Tibial artery (tissue), 4 donors: ENCODE measurements around the gene NBPF1.

Experiments
- DNase-seq, 2 donors: peaks; one replicate each; pipeline ENCODE4 v3.0.0-alpha.2; 2019
- H3K27ac ChIP-seq, 2 donors: fragments of 200-600 bp; sonication (generic) in 1 of 2; 1 replicate in 1 of 2; 2 replicates in 1 of 2; pipeline ENCODE4 v1.5.1; 2018 to 2019; ENCODE audit warnings: mild to moderate bottlenecking in 1 of 2
- H3K27me3 ChIP-seq, 2 donors: fragments of 200-600 bp; sonication (generic) in 1 of 2; one replicate each; pipeline versions ENCODE4 v1.5.1 to v1.6.0; 2016 to 2019
- H3K36me3 ChIP-seq, 3 donors: fragments of 200-600 bp; sonication (generic) in 2 of 3; one replicate each; pipeline ENCODE4 v1.5.1; 2016 to 2019; ENCODE audit warnings: mild to moderate bottlenecking in 2 of 3
- H3K4me1 ChIP-seq, 4 donors: fragments of 200-600 bp; sonication (generic) in 2 of 4; 1 replicate in 3 of 4; 2 replicates in 1 of 4; pipeline ENCODE4 v1.5.1; 2016 to 2019
- H3K4me3 ChIP-seq, 2 donors: fragments of 200-600 bp; sonication (generic) in 1 of 2; 1 replicate in 1 of 2; 2 replicates in 1 of 2; pipeline ENCODE4 v1.5.1; 2018 to 2019; ENCODE audit warnings: mild to moderate bottlenecking in 2 of 2
- H3K9me3 ChIP-seq, 3 donors: fragments of 200-600 bp; sonication (generic) in 1 of 3; one replicate each; pipeline ENCODE4 v1.5.1; 2016 to 2019
- CTCF ChIP-seq, 2 experiments: fragments of 200-600 bp in 1 of 2; fragments of 450-650 bp in 1 of 2; IDR thresholded peaks; one replicate each; pipeline ENCODE4 v1.5.1; 2017 to 2019; ENCODE audit warnings: antibody characterized with exemption in 2 of 2, mild to moderate bottlenecking in 1 of 2, moderate library complexity in 1 of 2
- intact Hi-C: fragments of 100-400 bp; cut with DNase I; formaldehyde crosslinking; loops from one replicate; pipeline ENCODE4 v1.15.0; 2023; ENCODE audit warnings: low total_unique reads

The NBPF1 gene

GRCh38 chr1:16618719-16619118 is 5.4 kb upstream of the NBPF1 start:
- Histone ChIP-seq H3K27ac (no peak overlapping the region), H3K36me3 (peaks cover 3 to 57% (median 32%) of the 10 kb centered on the region in 3 donors), H3K4me3 (no peak overlapping the region), H3K9me3 (no peaks in the 10 kb centered on the region), H3K27me3 (no peaks in the 10 kb centered on the region), H3K4me1 (peaks cover 0 to 7% (median 4%) of the 10 kb centered on the region in 4 donors)
- DNase-seq = peak in 1 of 2 donors; percentile 71
- TF ChIP-seq CTCF (IDR thresholded peaks at IDR 0.05) = no peak
- intact Hi-C loops = no loop called here

GRCh38 chr1:16617778-16618580 is 4.6 kb upstream of the NBPF1 start:
- Histone ChIP-seq H3K4me3 (no peak overlapping the region), H3K9me3 (no peaks in the 10 kb centered on the region), H3K27ac (no peak overlapping the region), H3K27me3 (no peaks in the 10 kb centered on the region), H3K36me3 (peaks cover 0 to 49% (median 25%) of the 10 kb centered on the region in 3 donors), H3K4me1 (peaks cover 0 to 9% (median 6%) of the 10 kb centered on the region in 4 donors)
- DNase-seq = no peak
- intact Hi-C loops = no loop called here
- TF ChIP-seq CTCF (IDR thresholded peaks at IDR 0.05) = no peak

GRCh38 chr1:16617114-16617631 is 3.8 kb upstream of the NBPF1 start:
- H3K27me3 ChIP-seq = no peaks in the 10 kb centered on the region
- H3K27ac ChIP-seq = no peak overlapping the region
- intact Hi-C loops = no loop called here
- peak in 1 of 2 donors; percentile 73 for DNase-seq
- peaks cover 0 to 41% (median 17%) of the 10 kb centered on the region in 3 donors for H3K36me3 ChIP-seq
- H3K4me3 ChIP-seq = no peak overlapping the region
- no peak for TF ChIP-seq CTCF (IDR thresholded peaks at IDR 0.05)
- H3K4me1 ChIP-seq = peaks cover 0 to 17% (median 11%) of the 10 kb centered on the region in 4 donors
- no peaks in the 10 kb centered on the region for H3K9me3 ChIP-seq

GRCh38 chr1:16615253-16616252 is 2.2 kb upstream of the NBPF1 start:
- H3K27me3 ChIP-seq = no peaks in the 10 kb centered on the region
- no peaks in the 10 kb centered on the region for H3K9me3 ChIP-seq
- no peak overlapping the region for H3K4me3 ChIP-seq
- no peak for TF ChIP-seq CTCF (IDR thresholded peaks at IDR 0.05)
- H3K36me3 ChIP-seq = peaks cover 0 to 32% (median 13%) of the 10 kb centered on the region in 3 donors
- H3K4me1 ChIP-seq = peaks cover 0 to 28% (median 16%) of the 10 kb centered on the region in 4 donors
- peak in 1 of 2 donors; percentile 63 for DNase-seq
- H3K27ac ChIP-seq = no peak overlapping the region
- intact Hi-C loops = no loop called here
